ENCODE data around the gene STAT1. TPM values are rescaled to one million over a fixed set of nuclear protein-coding genes. Genes with fewer than 3 reads are reported as not detected.

Gene STAT1
- total and polyA plus RNA-seq, 11 donors = 7.8 to 469 (median 44.0) TPM

DNA sequence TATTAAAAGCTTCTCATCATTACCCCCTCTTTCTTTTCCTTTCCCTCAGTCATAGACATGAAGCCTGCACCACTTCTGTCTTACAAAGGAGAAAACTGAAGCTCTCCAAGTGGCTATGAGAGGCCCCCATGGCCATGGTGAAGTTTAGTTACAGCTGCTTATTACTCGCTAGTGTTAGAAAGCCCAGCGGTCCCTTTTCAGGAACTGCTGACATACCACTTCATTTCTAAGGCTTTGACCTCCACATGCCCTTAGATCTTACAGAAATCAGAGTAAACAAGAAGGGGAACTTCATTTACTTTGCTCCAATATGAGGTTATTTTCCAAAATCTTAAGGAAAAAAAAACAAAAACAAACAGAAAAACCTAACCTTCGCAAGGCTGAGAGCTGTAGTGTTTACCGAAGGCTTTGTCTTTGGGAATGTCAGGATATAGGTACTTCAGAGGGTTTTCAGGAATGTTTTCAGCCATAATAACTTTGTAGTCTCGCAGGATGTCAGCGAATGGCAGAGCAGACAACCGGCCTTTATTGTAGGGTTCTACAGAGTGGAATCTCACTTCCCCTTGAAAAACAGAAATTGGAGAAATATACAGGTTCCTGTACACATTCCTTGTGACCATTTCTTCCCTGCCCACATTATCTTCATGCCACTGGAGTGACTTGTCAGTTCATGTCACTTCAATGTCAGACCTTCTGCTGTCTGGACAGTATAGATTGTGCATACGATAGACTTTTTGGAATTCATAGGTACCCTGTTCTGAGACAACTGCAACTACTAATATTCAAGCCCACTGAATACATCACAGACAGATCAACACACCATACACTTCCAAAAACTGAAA lies 18.8 kb upstream of the STAT1 start:
- WGBS, 4 donors = 68 to 76% (median 71%) methylated on average over 8 of the region's 8 CpGs
- peak overlapping the region in 2 of 12 donors; percentile 14 to 74 for H3K27ac ChIP-seq
- H3K9me3 ChIP-seq = no peaks in the 10 kb centered on the region
- no peaks in the 10 kb centered on the region for H3K27me3 ChIP-seq
- TF ChIP-seq POLR2A (IDR thresholded peaks at IDR 0.05) = no peak
- TF ChIP-seq, protein P1, sequence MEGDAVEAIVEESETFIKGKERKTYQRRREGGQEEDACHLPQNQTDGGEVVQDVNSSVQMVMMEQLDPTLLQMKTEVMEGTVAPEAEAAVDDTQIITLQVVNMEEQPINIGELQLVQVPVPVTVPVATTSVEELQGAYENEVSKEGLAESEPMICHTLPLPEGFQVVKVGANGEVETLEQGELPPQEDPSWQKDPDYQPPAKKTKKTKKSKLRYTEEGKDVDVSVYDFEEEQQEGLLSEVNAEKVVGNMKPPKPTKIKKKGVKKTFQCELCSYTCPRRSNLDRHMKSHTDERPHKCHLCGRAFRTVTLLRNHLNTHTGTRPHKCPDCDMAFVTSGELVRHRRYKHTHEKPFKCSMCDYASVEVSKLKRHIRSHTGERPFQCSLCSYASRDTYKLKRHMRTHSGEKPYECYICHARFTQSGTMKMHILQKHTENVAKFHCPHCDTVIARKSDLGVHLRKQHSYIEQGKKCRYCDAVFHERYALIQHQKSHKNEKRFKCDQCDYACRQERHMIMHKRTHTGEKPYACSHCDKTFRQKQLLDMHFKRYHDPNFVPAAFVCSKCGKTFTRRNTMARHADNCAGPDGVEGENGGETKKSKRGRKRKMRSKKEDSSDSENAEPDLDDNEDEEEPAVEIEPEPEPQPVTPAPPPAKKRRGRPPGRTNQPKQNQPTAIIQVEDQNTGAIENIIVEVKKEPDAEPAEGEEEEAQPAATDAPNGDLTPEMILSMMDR (IDR thresholded peaks at IDR 0.05) = no peak
- H3K4me3 ChIP-seq = no peak overlapping the region
- intact Hi-C loops (cut with DNase I) = loop anchor here in 6 of 10 donors (5.0 kb wide), 2 partner anchors 181 to 251 kb away; no protein-coding TSS in a partner anchor
- H3K36me3 ChIP-seq = peaks cover 0 to 5% (median 0%) of the 10 kb centered on the region in 9 donors
- H3K4me1 ChIP-seq = peaks cover 0 to 49% (median 1%) of the 10 kb centered on the region in 12 donors
- ATAC-seq (peak in 1 of 4 donors; percentile 37), DNase-seq (no peak)

DNA sequence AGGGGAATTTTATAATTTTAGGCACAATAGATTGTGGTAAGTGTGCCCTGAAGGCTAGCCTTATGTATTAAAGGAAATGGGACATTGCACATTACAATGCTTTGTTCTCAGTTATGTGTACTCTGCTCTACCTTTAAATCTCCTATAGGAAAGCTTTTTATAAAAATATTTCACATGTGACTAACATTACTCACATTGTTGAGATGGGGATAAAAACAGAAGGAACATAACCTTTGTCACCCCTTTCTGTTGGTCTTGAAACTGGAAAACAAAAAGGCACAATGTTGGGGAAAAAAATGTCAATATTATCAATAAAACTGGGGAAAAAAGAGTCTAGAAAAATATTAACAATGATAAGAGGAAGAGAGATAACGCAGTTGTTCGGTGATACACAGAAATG lies 17.3 kb upstream of the STAT1 start:
- ATAC-seq (no peak), DNase-seq (no peak)
- intact Hi-C loops (cut with DNase I) = loop anchor here in 9 of 10 donors (2.0 to 5.0 kb wide), 4 partner anchors 179 to 250 kb away; no protein-coding TSS in a partner anchor
- H3K4me3 ChIP-seq = no peak overlapping the region
- WGBS, 4 donors = 60 to 78% (median 68%) methylated on average over 2 of the region's 2 CpGs
- H3K27ac ChIP-seq = no peak overlapping the region
- TF ChIP-seq, protein P1 (IDR thresholded peaks at IDR 0.05) = no peak
- TF ChIP-seq POLR2A (IDR thresholded peaks at IDR 0.05) = no peak
- H3K27me3 ChIP-seq = no peaks in the 10 kb centered on the region
- H3K9me3 ChIP-seq = no peaks in the 10 kb centered on the region
- peaks cover 0 to 54% (median 1%) of the 10 kb centered on the region in 12 donors for H3K4me1 ChIP-seq
- H3K36me3 ChIP-seq = peaks cover 0 to 5% (median 0%) of the 10 kb centered on the region in 9 donors

DNA sequence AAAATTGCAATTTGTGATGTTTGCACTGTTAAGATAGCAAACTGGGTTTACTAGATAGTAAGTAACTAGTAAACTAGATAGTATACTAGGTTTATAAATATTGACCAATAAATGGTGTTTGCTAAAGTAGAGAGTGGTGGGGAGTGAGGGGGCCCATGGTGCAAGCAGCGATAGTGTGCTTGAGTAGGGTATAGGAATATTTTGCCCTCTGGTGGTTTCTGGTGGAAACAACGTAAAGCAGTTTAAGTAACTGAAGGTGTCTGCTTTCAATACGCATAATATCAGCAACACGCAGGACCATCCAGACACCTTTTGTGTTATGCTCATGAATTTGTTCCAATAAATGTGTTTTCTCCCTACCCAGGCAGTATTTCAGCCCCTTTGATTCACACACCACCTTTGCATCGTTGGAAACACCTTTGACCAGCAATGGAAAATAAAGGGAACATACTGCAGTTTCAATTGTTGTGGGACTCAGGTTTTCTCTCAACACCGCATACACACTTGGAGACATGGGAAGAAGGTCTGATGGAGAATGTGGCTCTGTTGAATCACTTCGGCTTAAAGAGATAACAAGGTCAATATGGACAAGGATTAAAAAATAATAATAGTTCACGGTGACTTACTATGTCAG lies 16.7 kb upstream of the STAT1 start:
- TF ChIP-seq, protein P1 (IDR thresholded peaks at IDR 0.05) = peak; percentile 48 to 70 (median 62)
- TF ChIP-seq POLR2A (IDR thresholded peaks at IDR 0.05) = no peak
- intact Hi-C loops (cut with DNase I) = loop anchor here in 9 of 10 donors (1.0 to 5.0 kb wide), 5 partner anchors 178 to 250 kb away; no protein-coding TSS in a partner anchor
- DNase-seq = no peak
- H3K9me3 ChIP-seq = no peaks in the 10 kb centered on the region
- no peak overlapping the region for H3K4me3 ChIP-seq
- H3K4me1 ChIP-seq = peaks cover 0 to 60% (median 1%) of the 10 kb centered on the region in 12 donors
- H3K27ac ChIP-seq = no peak overlapping the region
- peak in 3 of 4 donors; percentile 54 to 71 (median 66) for ATAC-seq
- H3K27me3 ChIP-seq = no peaks in the 10 kb centered on the region
- WGBS, 4 donors = 35 to 40% (median 38%) methylated on average over 8 of the region's 8 CpGs
- peaks cover 0 to 5% (median 0%) of the 10 kb centered on the region in 9 donors for H3K36me3 ChIP-seq
